Measurements from ENCODE around the gene SNX21. TPM values are rescaled to one million over a fixed set of nuclear protein-coding genes. Genes with fewer than 3 reads are reported as not detected.

SNX21 gene
- total RNA-seq, 1 experiment from 2014 or later, result 25.7 TPM

DNA sequence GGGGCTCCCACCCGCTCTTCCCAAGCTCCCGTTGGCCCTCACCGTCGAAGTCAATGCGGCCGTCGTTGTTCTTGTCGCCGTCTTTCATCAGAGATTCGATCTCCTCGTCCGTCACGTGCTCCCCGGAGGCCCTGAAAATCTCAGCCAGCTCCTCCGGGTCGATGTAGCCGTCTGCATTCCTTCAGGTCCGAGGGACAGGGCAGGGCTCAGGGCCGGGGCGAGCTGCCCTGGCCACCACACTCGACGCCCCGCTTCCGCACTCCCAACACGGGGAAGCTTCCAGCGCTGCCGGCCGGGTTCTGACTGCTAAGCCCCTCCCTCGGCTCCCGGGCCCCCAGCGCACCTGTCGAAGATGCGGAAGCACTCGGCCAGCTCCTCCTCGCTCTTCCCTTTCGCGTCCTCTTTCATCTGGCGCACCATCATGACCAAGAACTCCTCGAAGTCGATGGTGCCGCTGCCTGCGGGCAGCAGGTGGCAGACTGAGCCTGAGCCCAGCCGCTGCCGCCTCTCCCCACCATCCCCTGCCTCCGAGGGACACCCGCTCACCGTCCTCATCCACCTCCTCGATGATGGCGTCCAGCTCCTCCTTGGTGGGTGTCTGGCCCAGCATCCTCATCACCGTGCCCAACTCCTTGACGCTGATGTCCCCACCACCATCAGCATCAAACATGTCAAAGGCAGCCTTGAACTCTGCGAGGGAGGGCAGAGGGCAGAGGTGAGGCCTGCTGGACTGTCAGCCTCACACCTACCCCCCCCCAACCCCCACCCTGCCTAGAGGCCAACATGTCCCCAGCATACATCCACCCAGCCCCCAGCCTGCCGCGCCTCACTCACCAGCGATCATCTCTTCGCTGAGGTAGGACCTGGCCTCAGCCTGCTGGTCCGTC lies 9.4 kb upstream of the SNX21 start:
- Histone ChIP-seq H3K4me1 (ENCODE audit: control insufficient read depth, insufficient read depth, low read length) (peaks cover 2% of the 10 kb centered on the region; the same call in 1 of the 2 replicates), H3K27me3 (ENCODE audit: control insufficient read depth, insufficient read depth, low read length) (no peaks in the 10 kb centered on the region), H3K4me3 (ENCODE audit: low read depth in 2 of 2, low read length in 2 of 2) (no peak overlapping the region), H3K27ac (ENCODE audit: low read length) (no peak overlapping the region), H3K36me3 (ENCODE audit: control insufficient read depth, insufficient read depth, low read length) (no peaks in the 10 kb centered on the region), H3K9me3 (ENCODE audit: control insufficient read depth, insufficient read depth, low read depth, low read length) (no peaks in the 10 kb centered on the region)
- ChIA-PET CTCF (interaction anchor here (0.6 to 0.7 kb wide), 3 partner anchors 12 to 24 kb away, joined by 5 to 7 read pairs (median 6); no protein-coding TSS in a partner anchor), POLR2A (interaction anchor here (0.6 kb wide), 1 partner anchor 76 kb away, joined by 4 read pairs; no protein-coding TSS in a partner anchor)
- no peak for TF ChIP-seq SIN3A (IDR thresholded peaks at IDR 0.05; ENCODE audit: borderline replicate concordance, insufficient read depth, low read depth, low read length)
- TF ChIP-seq, protein P1, sequence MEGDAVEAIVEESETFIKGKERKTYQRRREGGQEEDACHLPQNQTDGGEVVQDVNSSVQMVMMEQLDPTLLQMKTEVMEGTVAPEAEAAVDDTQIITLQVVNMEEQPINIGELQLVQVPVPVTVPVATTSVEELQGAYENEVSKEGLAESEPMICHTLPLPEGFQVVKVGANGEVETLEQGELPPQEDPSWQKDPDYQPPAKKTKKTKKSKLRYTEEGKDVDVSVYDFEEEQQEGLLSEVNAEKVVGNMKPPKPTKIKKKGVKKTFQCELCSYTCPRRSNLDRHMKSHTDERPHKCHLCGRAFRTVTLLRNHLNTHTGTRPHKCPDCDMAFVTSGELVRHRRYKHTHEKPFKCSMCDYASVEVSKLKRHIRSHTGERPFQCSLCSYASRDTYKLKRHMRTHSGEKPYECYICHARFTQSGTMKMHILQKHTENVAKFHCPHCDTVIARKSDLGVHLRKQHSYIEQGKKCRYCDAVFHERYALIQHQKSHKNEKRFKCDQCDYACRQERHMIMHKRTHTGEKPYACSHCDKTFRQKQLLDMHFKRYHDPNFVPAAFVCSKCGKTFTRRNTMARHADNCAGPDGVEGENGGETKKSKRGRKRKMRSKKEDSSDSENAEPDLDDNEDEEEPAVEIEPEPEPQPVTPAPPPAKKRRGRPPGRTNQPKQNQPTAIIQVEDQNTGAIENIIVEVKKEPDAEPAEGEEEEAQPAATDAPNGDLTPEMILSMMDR (IDR thresholded peaks at IDR 0.05), result peak; percentile 81; the same call in 1 of the 2 replicates
- DNase-seq (ENCODE audit: low read depth, low spot score) (no peak), ATAC-seq (peak; percentile 73)
- BruUV-seq (replicated peaks), result no TSS peak
- in situ Hi-C loops (cut with HindIII; ENCODE audit: low pct_unique_long_range_greater_than_20kb, low sequenced_read_pairs) (no loop called here), intact Hi-C loops (cut with micrococcal nuclease; ENCODE audit: unreplicated experiment) (no loop called here)

DNA sequence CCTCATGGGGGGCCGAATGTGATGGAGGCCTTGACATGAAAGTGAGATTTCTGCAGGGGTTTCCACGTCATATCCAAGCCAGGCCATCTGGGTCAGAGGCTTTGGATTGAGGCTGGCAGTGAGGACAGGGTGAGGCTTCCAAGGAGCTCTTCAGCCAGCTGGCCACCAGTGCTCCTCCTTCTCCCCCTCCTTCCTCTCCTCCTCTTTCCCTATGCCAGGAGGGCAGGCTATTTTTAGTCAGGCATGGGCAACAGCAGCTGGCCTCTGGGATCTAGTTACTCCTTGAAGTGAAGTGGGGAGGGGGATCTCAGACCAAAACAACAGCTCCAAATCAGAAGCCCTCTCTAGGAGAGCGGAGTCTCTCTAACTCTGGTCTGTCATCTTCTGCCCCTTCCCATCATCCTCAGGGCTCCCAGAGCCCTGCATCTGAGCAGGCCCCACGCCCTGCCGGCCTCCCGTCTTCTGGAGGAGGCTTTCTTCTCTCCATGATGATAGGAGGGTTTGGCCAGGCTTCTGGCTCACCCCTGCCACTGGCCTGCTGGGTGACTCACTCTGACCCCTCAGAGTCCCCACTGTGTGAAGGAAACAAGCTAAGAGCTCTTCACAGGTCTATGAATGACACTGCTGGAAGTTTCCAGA lies 7.1 kb upstream of the SNX21 start:
- no peak for DNase-seq (ENCODE audit: low read depth, low spot score)
- no peaks in the 10 kb centered on the region for H3K27me3 ChIP-seq (ENCODE audit: control insufficient read depth, insufficient read depth, low read length)
- H3K27ac ChIP-seq (ENCODE audit: low read length), result no peak overlapping the region
- ChIA-PET CTCF (no interaction called here), POLR2A (interaction anchor here (0.6 kb wide), 1 partner anchor 15 kb away, joined by 3 read pairs; no protein-coding TSS in a partner anchor)
- no peak overlapping the region for H3K4me3 ChIP-seq (ENCODE audit: low read depth in 2 of 2, low read length in 2 of 2)
- TF ChIP-seq TCF7L2 (IDR thresholded peaks at IDR 0.05; ENCODE audit: low read depth, low read length) (no peak), POLR2AphosphoS5 (IDR thresholded peaks at IDR 0.05; ENCODE audit: low read depth, low read length) (no peak), SIN3A (IDR thresholded peaks at IDR 0.05; ENCODE audit: borderline replicate concordance, insufficient read depth, low read depth, low read length) (no peak)
- TF ChIP-seq, protein P2, sequence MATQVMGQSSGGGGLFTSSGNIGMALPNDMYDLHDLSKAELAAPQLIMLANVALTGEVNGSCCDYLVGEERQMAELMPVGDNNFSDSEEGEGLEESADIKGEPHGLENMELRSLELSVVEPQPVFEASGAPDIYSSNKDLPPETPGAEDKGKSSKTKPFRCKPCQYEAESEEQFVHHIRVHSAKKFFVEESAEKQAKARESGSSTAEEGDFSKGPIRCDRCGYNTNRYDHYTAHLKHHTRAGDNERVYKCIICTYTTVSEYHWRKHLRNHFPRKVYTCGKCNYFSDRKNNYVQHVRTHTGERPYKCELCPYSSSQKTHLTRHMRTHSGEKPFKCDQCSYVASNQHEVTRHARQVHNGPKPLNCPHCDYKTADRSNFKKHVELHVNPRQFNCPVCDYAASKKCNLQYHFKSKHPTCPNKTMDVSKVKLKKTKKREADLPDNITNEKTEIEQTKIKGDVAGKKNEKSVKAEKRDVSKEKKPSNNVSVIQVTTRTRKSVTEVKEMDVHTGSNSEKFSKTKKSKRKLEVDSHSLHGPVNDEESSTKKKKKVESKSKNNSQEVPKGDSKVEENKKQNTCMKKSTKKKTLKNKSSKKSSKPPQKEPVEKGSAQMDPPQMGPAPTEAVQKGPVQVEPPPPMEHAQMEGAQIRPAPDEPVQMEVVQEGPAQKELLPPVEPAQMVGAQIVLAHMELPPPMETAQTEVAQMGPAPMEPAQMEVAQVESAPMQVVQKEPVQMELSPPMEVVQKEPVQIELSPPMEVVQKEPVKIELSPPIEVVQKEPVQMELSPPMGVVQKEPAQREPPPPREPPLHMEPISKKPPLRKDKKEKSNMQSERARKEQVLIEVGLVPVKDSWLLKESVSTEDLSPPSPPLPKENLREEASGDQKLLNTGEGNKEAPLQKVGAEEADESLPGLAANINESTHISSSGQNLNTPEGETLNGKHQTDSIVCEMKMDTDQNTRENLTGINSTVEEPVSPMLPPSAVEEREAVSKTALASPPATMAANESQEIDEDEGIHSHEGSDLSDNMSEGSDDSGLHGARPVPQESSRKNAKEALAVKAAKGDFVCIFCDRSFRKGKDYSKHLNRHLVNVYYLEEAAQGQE (IDR thresholded peaks at IDR 0.05; ENCODE audit: insufficient read depth in 1 of 2, low read depth in 2 of 2, low read length in 1 of 2), result no peak
- TF ChIP-seq, protein P1 (IDR thresholded peaks at IDR 0.05), result no peak
- intact Hi-C loops (cut with micrococcal nuclease; ENCODE audit: unreplicated experiment), result no loop called here
- peaks cover 2% of the 10 kb centered on the region; the same call in 1 of the 2 replicates for H3K4me1 ChIP-seq (ENCODE audit: control insufficient read depth, insufficient read depth, low read length)
- in situ Hi-C loops (cut with HindIII; ENCODE audit: low pct_unique_long_range_greater_than_20kb, low sequenced_read_pairs), result no loop called here
- no peaks in the 10 kb centered on the region for H3K9me3 ChIP-seq (ENCODE audit: control insufficient read depth, insufficient read depth, low read depth, low read length)
- ATAC-seq, result 0 out of 2 replicates have a peak, but pooled peaks have one; percentile 33
- no peaks in the 10 kb centered on the region for H3K36me3 ChIP-seq (ENCODE audit: control insufficient read depth, insufficient read depth, low read length)
- no TSS peak for BruUV-seq (replicated peaks)

Measured in Panc1 (cell line).